ENCODE data around the gene ARRB1. TPM values are rescaled to one million over a fixed set of nuclear protein-coding genes. Genes with fewer than 3 reads are reported as not detected.
"Not testable (repeated sequence)": the region's sequence is repeated elsewhere in the genome, so short reads cannot be mapped to it uniquely, and the experiment has no call there.

ARRB1 gene
- total RNA-seq, 1 experiment from 2014 or later: 24.2 TPM

DNA sequence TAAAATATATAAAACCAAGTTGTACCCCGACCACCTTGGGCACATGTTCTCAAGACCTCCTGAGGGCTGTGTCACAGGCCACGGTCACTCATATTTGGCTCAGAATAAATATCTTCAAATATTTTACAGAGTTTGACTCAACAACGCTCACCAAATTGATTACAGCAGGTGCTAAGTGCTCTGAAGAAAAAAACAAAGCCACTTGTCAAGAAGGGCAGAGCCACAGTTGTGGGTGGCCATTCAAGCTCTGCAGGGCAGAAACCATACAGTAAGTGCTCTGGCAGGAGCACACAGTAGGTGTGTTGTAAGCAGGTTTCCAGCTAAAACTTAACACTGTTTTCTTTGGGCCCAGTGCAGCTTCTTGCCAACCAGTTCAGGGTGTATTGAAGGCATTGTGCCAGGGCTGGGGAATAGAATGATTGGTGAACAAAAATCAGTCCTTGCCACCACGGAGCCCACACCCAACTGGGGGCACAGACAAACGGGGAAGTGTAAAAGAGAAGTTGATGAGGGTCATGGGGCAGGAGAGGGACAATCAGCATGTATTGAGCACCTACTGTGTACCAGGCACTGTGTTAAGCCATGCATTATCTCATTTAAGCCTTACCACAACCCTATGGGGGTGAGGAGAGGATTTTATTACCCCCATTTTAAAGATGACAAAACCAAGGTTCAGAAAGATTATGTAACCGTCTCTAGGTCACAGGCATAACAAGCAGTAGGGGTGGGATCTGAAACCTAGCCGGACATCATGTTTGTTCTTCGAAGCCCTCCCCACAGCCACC, 18.2 kb downstream of the ARRB1 start:
- Histone ChIP-seq H3K9me2 (ENCODE audit: insufficient read depth) (no peaks in the 10 kb centered on the region), H3K4me3 (replicated peaks in 1 of 2; ENCODE audit: low read depth in 1 of 2, low read length in 2 of 2) (no peak overlapping the region), H3K4me2 (ENCODE audit: low read length) (no peak overlapping the region), H3K36me3 (ENCODE audit: control insufficient read depth in 1 of 2, insufficient read depth in 2 of 2, low read length in 2 of 2) (no peaks in the 10 kb centered on the region), H3K4me1 (ENCODE audit: control insufficient read depth in 1 of 2, insufficient read depth in 2 of 2, low read length in 2 of 2) (peaks cover 11 to 24% of the 10 kb centered on the region in 2 experiments), H3K9me3 (ENCODE audit: control insufficient read depth in 1 of 2, insufficient read depth in 1 of 2, low read depth in 1 of 2, low read length in 2 of 2) (no peaks in the 10 kb centered on the region), H3K27ac (ENCODE audit: low read depth, low read length) (no peak overlapping the region), H3K79me2 (ENCODE audit: insufficient read depth, low read length) (peaks cover 3% of the 10 kb centered on the region; the same call in 1 of the 2 replicates), H3K9ac (ENCODE audit: low read length) (no peak overlapping the region), H3K27me3 (ENCODE audit: insufficient read depth, low read length) (no peaks in the 10 kb centered on the region), H2AFZ (ENCODE audit: low read depth, low read length, poor library complexity, severe bottlenecking) (no peak overlapping the region), H4K20me1 (ENCODE audit: insufficient read depth) (no peaks in the 10 kb centered on the region)
- ChIA-PET RAD21 (ENCODE audit: low non-redundant PET in 1 of 2, low total read pairs in 2 of 2, uncharacterized antibody in 2 of 2, unreplicated experiment in 2 of 2) (no interaction called here), POLR2A (no interaction called here), CTCF (no interaction called here)
- no TSS peak for BruUV-seq (replicated peaks)
- TF ChIP-seq SRF (IDR thresholded peaks at IDR 0.05; ENCODE audit: low read depth) (no peak), ZFX (IDR thresholded peaks at IDR 0.05) (no peak), EZH2phosphoT487 (IDR thresholded peaks at IDR 0.05; ENCODE audit: borderline replicate concordance) (no peak), FOSL1 (IDR thresholded peaks at IDR 0.05; ENCODE audit: low read depth) (no peak)
- TF ChIP-seq, protein P1, sequence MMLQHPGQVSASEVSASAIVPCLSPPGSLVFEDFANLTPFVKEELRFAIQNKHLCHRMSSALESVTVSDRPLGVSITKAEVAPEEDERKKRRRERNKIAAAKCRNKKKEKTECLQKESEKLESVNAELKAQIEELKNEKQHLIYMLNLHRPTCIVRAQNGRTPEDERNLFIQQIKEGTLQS (IDR thresholded peaks at IDR 0.05): no peak
- TF ChIP-seq, protein P2, sequence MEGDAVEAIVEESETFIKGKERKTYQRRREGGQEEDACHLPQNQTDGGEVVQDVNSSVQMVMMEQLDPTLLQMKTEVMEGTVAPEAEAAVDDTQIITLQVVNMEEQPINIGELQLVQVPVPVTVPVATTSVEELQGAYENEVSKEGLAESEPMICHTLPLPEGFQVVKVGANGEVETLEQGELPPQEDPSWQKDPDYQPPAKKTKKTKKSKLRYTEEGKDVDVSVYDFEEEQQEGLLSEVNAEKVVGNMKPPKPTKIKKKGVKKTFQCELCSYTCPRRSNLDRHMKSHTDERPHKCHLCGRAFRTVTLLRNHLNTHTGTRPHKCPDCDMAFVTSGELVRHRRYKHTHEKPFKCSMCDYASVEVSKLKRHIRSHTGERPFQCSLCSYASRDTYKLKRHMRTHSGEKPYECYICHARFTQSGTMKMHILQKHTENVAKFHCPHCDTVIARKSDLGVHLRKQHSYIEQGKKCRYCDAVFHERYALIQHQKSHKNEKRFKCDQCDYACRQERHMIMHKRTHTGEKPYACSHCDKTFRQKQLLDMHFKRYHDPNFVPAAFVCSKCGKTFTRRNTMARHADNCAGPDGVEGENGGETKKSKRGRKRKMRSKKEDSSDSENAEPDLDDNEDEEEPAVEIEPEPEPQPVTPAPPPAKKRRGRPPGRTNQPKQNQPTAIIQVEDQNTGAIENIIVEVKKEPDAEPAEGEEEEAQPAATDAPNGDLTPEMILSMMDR (IDR thresholded peaks at IDR 0.05 in 2 of 3, conservative IDR thresholded peaks at IDR 0.05 in 1 of 3; ENCODE audit: borderline replicate concordance in 1 of 3, insufficient read depth in 1 of 3, low read depth in 2 of 3, low read length in 2 of 3): no peak
- ATAC-seq: no peak
- no peak for DNase-seq (ENCODE audit: low read depth, low spot score)
- intact Hi-C loops (cut with micrococcal nuclease): no loop called here

DNA sequence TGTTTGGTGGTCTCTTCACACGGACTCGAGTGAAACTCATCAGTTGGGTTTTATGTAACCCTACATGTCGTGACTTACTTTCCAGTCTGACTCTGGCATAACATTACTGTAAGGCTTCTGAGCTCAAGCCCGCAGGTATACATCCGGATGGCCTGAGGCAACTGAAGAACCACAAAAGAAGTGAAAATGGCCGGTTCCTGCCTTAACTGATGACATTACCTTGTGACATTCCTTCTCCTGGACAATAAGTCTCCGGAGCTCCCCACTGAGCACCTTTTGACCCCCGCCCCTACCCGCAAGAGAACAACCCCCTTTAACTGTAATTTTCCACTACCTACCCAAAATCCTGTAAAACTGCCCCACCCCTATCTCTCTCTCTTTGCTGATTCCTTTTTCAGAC, 19.7 kb downstream of the ARRB1 start:
- H4K20me1 ChIP-seq (ENCODE audit: insufficient read depth); H3K9ac ChIP-seq (ENCODE audit: low read length); ATAC-seq; RAD21 ChIA-PET (ENCODE audit: low non-redundant PET in 1 of 2, low total read pairs in 2 of 2, uncharacterized antibody in 2 of 2, unreplicated experiment in 2 of 2); H3K27me3 ChIP-seq (ENCODE audit: insufficient read depth, low read length); DNase-seq (ENCODE audit: low read depth, low spot score); CTCF ChIA-PET; H3K9me3 ChIP-seq (ENCODE audit: control insufficient read depth in 1 of 2, insufficient read depth in 1 of 2, low read depth in 1 of 2, low read length in 2 of 2); BruUV-seq (replicated peaks); H3K79me2 ChIP-seq (ENCODE audit: insufficient read depth, low read length); H3K9me2 ChIP-seq (ENCODE audit: insufficient read depth); H3K4me3 ChIP-seq (replicated peaks in 1 of 2; ENCODE audit: low read depth in 1 of 2, low read length in 2 of 2); H3K27ac ChIP-seq (ENCODE audit: low read depth, low read length); H3K4me2 ChIP-seq (ENCODE audit: low read length); H3K36me3 ChIP-seq (ENCODE audit: control insufficient read depth in 1 of 2, insufficient read depth in 2 of 2, low read length in 2 of 2); POLR2A ChIA-PET; intact Hi-C loops (cut with micrococcal nuclease); H2AFZ ChIP-seq (ENCODE audit: low read depth, low read length, poor library complexity, severe bottlenecking): not testable (repeated sequence)
- H3K4me1 ChIP-seq (ENCODE audit: control insufficient read depth in 1 of 2, insufficient read depth in 2 of 2, low read length in 2 of 2): peaks cover 23 to 32% of the 10 kb centered on the region in 2 experiments

DNA sequence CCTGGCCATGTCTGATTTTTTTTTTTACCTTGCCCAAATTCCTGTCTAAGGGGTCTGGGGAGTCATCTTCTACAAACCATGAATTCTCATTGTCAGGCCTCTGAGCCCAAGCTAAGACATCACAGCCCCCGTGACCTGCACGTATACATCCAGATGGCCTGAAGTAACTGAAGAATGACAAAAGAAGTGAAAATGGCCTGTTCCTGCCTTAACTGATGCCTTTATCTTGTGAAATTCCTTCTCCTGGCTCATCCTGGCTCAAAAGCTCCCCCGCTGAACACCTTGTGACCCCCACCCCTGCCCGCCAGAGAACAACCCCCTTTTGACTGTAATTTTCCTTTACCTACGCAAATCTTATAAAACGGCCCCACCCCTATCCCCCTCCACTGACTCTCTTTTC, 20.2 kb downstream of the ARRB1 start:
- peaks cover 27 to 37% of the 10 kb centered on the region in 2 experiments for H3K4me1 ChIP-seq (ENCODE audit: control insufficient read depth in 1 of 2, insufficient read depth in 2 of 2, low read length in 2 of 2)
- H3K36me3 ChIP-seq (ENCODE audit: control insufficient read depth in 1 of 2, insufficient read depth in 2 of 2, low read length in 2 of 2); H3K4me3 ChIP-seq (replicated peaks in 1 of 2; ENCODE audit: low read depth in 1 of 2, low read length in 2 of 2); H3K9ac ChIP-seq (ENCODE audit: low read length); H3K27ac ChIP-seq (ENCODE audit: low read depth, low read length); ATAC-seq; H3K9me3 ChIP-seq (ENCODE audit: control insufficient read depth in 1 of 2, insufficient read depth in 1 of 2, low read depth in 1 of 2, low read length in 2 of 2); H2AFZ ChIP-seq (ENCODE audit: low read depth, low read length, poor library complexity, severe bottlenecking); H4K20me1 ChIP-seq (ENCODE audit: insufficient read depth); POLR2A ChIA-PET; BruUV-seq (replicated peaks); H3K9me2 ChIP-seq (ENCODE audit: insufficient read depth); H3K4me2 ChIP-seq (ENCODE audit: low read length); intact Hi-C loops (cut with micrococcal nuclease); H3K79me2 ChIP-seq (ENCODE audit: insufficient read depth, low read length); RAD21 ChIA-PET (ENCODE audit: low non-redundant PET in 1 of 2, low total read pairs in 2 of 2, uncharacterized antibody in 2 of 2, unreplicated experiment in 2 of 2); H3K27me3 ChIP-seq (ENCODE audit: insufficient read depth, low read length); DNase-seq (ENCODE audit: low read depth, low spot score); CTCF ChIA-PET: not testable (repeated sequence)
